Spleen (tissue), 7 donors: ENCODE measurements around the gene PLS1.

Experiments
- CTCF ChIP-seq, 11 experiments: fragments of 200-600 bp in 7 of 11; fragments of 450-650 bp in 4 of 11; sonication (generic) in 4 of 11; IDR thresholded peaks in 8 of 11; conservative IDR thresholded peaks in 3 of 11; 1 replicate in 7 of 11; 2 replicates in 4 of 11; pipeline versions ENCODE4 v1.4.0 to v1.8.0; 2016 to 2021; ENCODE audit warnings: antibody characterized with exemption in 11 of 11, inconsistent platforms in 4 of 11, mild to moderate bottlenecking in 1 of 11
- POLR2A ChIP-seq, 3 donors: fragments of 450-650 bp; IDR thresholded peaks; one replicate each; pipeline ENCODE4 v1.5.1; 2017; ENCODE audit warnings: antibody characterized with exemption in 3 of 3, mild to moderate bottlenecking in 1 of 3
- POLR2AphosphoS5 ChIP-seq, 3 donors: sonication (generic); formaldehyde crosslinking; IDR thresholded peaks; one replicate each; pipeline ENCODE4 v1.5.1; 2017; ENCODE audit warnings: antibody characterized with exemption in 3 of 3
- donor health status: DM: no; HTN: no; CAD: no; lungs with moderate emphysema.
- donor health status: DM: no; HTN: no; CAD: no.
- donor health status: DM: no; HTN: no; CAD: no.

GRCh38 chr3:142628801-142629200 is 32.6 kb downstream of the PLS1 start:
- TF ChIP-seq CTCF (IDR thresholded peaks at IDR 0.05 in 8 of 11, conservative IDR thresholded peaks at IDR 0.05 in 3 of 11) (no peak), POLR2AphosphoS5 (IDR thresholded peaks at IDR 0.05) (no peak), POLR2A (IDR thresholded peaks at IDR 0.05) (no peak)
